ENCODE results near the gene CAPN9. TPM values are rescaled to one million over a fixed set of nuclear protein-coding genes. Genes with fewer than 3 reads are reported as not detected.
A peak's percentile ranks its signal among the peaks of the same experiment; 100 is the strongest.

Gene CAPN9
- total RNA-seq, 6 experiments from 2014 or later = not detected

- H3K36me3 ChIP-seq = peaks cover 0 to 6% (median 0%) of the 10 kb centered on the region in 4 donors
- H3K9me3 ChIP-seq = no peaks in the 10 kb centered on the region
- ATAC-seq (peak in 1 of 4 donors; percentile 9), DNase-seq (no peak)
- TF ChIP-seq POLR2A (IDR thresholded peaks at IDR 0.05) = no peak
- TF ChIP-seq, protein P1, sequence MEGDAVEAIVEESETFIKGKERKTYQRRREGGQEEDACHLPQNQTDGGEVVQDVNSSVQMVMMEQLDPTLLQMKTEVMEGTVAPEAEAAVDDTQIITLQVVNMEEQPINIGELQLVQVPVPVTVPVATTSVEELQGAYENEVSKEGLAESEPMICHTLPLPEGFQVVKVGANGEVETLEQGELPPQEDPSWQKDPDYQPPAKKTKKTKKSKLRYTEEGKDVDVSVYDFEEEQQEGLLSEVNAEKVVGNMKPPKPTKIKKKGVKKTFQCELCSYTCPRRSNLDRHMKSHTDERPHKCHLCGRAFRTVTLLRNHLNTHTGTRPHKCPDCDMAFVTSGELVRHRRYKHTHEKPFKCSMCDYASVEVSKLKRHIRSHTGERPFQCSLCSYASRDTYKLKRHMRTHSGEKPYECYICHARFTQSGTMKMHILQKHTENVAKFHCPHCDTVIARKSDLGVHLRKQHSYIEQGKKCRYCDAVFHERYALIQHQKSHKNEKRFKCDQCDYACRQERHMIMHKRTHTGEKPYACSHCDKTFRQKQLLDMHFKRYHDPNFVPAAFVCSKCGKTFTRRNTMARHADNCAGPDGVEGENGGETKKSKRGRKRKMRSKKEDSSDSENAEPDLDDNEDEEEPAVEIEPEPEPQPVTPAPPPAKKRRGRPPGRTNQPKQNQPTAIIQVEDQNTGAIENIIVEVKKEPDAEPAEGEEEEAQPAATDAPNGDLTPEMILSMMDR (IDR thresholded peaks at IDR 0.05) = no peak
- peak overlapping the region; percentile 18 to 65 (median 21) for H3K27ac ChIP-seq
- WGBS (ENCODE audit: insufficient coverage, low coverage, low lambda C conversion rate, missing lambda C conversion rate) = 100% methylated on average over 3 of the region's 8 CpGs
- no peak overlapping the region for H3K4me3 ChIP-seq
- intact Hi-C loops (cut with DNase I) = no loop called here
- H3K4me1 ChIP-seq = peaks cover 0 to 11% (median 0%) of the 10 kb centered on the region in 4 donors
- H3K27me3 ChIP-seq = no peaks in the 10 kb centered on the region
Observed at GRCh38 chr1:230850547-230850946, 103.4 kb downstream of the CAPN9 start.

DNA sequence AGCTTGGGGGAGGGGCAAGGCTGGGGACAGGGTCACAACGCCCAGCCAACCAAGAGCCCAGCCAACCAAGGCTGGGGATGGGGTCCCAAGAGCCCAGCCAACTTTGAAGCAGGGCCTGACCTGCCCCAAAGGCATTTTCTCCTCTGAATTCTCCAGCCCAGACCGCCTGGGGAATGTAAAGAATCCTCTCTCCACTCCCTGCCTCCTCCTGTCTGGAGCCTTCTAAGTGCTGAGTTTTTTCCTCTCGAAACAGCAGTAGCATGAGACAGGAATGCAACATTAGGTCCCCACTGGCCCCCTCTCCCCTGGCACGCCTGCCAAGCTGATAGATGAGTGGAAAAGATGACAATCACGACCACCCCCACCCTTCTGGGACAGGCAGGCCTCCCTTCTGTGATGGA is 104.1 kb downstream of the CAPN9 start:
- no peak for DNase-seq
- TF ChIP-seq POLR2A (IDR thresholded peaks at IDR 0.05) = no peak
- TF ChIP-seq, protein P1 (IDR thresholded peaks at IDR 0.05) = no peak
- H3K27me3 ChIP-seq = no peaks in the 10 kb centered on the region
- H3K4me1 ChIP-seq = peaks cover 0 to 11% (median 0%) of the 10 kb centered on the region in 4 donors
- H3K9me3 ChIP-seq = no peaks in the 10 kb centered on the region
- WGBS (ENCODE audit: insufficient coverage, low coverage, low lambda C conversion rate, missing lambda C conversion rate) = 66% methylated on average over 3 of the region's 5 CpGs
- intact Hi-C loops (cut with DNase I) = no loop called here
- no peak overlapping the region for H3K4me3 ChIP-seq
- peaks cover 0 to 6% (median 0%) of the 10 kb centered on the region in 4 donors for H3K36me3 ChIP-seq
- no peak for ATAC-seq
- H3K27ac ChIP-seq = no peak overlapping the region

Small RNA genes lying within 50 kb of the gene (small RNA-seq; reads per million reads assigned to genes)
- 1.4 to 1.7 reads per million in 2 experiments for gene RNA5SP79

Other genes with a start within 250 kb of the CAPN9 start
- 10 to 100 TPM in 4 of 6 experiments, 1 to 10 TPM in 2; 9.0 to 18.7 (median 13.0) TPM for gene COG2, start 104.9 kb upstream of the CAPN9 start, total RNA-seq
- gene AGT, start 33.3 kb upstream of the CAPN9 start, total RNA-seq = 1,000 to 10,000 TPM; 1,076 to 2,346 (median 1,911) TPM
- 10 to 100 TPM in 3 of 6 experiments, 1 to 10 TPM in 3; 4.2 to 33.7 (median 17.2) TPM for gene C1orf198, start 121.1 kb downstream of the CAPN9 start, total RNA-seq
- 10 to 100 TPM in 1 of 6 experiments, 1 to 10 TPM in 5; 5.3 to 10.7 (median 6.2) TPM for gene TTC13, start 231.5 kb downstream of the CAPN9 start, total RNA-seq
- gene ARV1, start 231.7 kb downstream of the CAPN9 start, total RNA-seq = 10 to 100 TPM in 5 of 6 experiments, 1 to 10 TPM in 1; 9.2 to 18.7 (median 13.4) TPM